Endothelial cell of umbilical vein (primary cell): ENCODE measurements around the gene KRTAP10-7. TPM values are rescaled to one million over a fixed set of nuclear protein-coding genes. Genes with fewer than 3 reads are reported as not detected.

ENCODE experiments used
- BruUV-seq: library from RNA; stranded (reverse); fragments of 400-500 nt; replicated peaks from 2 replicates; lab custom pipeline; 2021; lab: Mats Ljungman, UMichigan
- CTCF ChIA-PET: fragments of 300-600, 350-600 bp; sonication (Branson Sonifier 250); formaldehyde crosslinking; loops from one replicate; lab custom pipeline; 2021; ENCODE audit warnings: antibody characterized with exemption, inconsistent platforms; lab: Charles Lee
- POLR2A ChIA-PET: fragments of 300-600, 350-600 bp; sonication (Branson Sonifier 250); formaldehyde crosslinking; loops from one replicate; lab custom pipeline; 2021; ENCODE audit warnings: antibody characterized with exemption, inconsistent platforms; lab: Charles Lee
- DNase-seq: peaks from one replicate; pipeline ENCODE4 v3.0.0-alpha.2; 2011; ENCODE audit warnings: low read depth, low spot score
- FAIRE-seq: peaks from 2 replicates; lab custom pipeline; 2011; peaks lifted over from hg19 to GRCh38; lab: Jason Lieb, UNC
- H2AFZ ChIP-seq: 2 replicates; pipeline ENCODE4 v1.6.0; 2012; ENCODE audit warnings: low read depth, low read length, control low read depth, inconsistent platforms
- H3K27ac ChIP-seq: 2 replicates; pipeline ENCODE4 v1.5.1; 2011; ENCODE audit warnings: low read depth, mild to moderate bottlenecking, control low read depth, low read length, moderate library complexity; ENCODE audit not compliant: insufficient read depth
- H3K27me3 ChIP-seq, 2 experiments: 2 replicates each; pipeline versions ENCODE4 v1.6.0 to v1.6.1; 2011; ENCODE audit warnings: low read length in 2 of 2, mixed read lengths in 1 of 2; ENCODE audit not compliant: control insufficient read depth in 2 of 2, insufficient read depth in 2 of 2
- H3K36me3 ChIP-seq, 2 experiments: 2 replicates in 1 of 2; 3 replicates in 1 of 2; pipeline ENCODE4 v1.5.1; 2011; ENCODE audit warnings: low read length in 2 of 2, mild to moderate bottlenecking in 1 of 2, moderate library complexity in 1 of 2; ENCODE audit not compliant: control insufficient read depth in 2 of 2, insufficient read depth in 2 of 2; ENCODE audit errors: extremely low read depth in 1 of 2
- H3K4me1 ChIP-seq: 3 replicates; pipeline ENCODE4 v1.5.1; 2011; ENCODE audit warnings: mild to moderate bottlenecking, low read length; ENCODE audit not compliant: control insufficient read depth, insufficient read depth; ENCODE audit errors: extremely low read depth
- H3K4me2 ChIP-seq: 2 replicates; pipeline ENCODE4 v1.6.1; 2011; ENCODE audit warnings: low read length, control low read depth, mixed read lengths; ENCODE audit not compliant: insufficient read depth
- H3K4me3 ChIP-seq, 3 experiments: fragments of 200-600 bp in 1 of 3; sonication (generic), shearing (Covaris generic) in 1 of 3; replicated peaks in 1 of 3; 2 replicates each; pipeline ENCODE4 v1.5.1; 2011 to 2016; ENCODE audit warnings: control low read depth in 3 of 3, low read length in 3 of 3, mild to moderate bottlenecking in 2 of 3, inconsistent platforms in 1 of 3, low read depth in 1 of 3, moderate library complexity in 1 of 3; ENCODE audit not compliant: insufficient read depth in 1 of 3
- H3K79me2 ChIP-seq: 2 replicates; pipeline ENCODE4 v1.6.0; 2012; ENCODE audit warnings: low read length, inconsistent platforms; ENCODE audit not compliant: control insufficient read depth, insufficient read depth
- H3K9ac ChIP-seq: replicated peaks from 2 replicates; pipeline ENCODE3; 2011; ENCODE audit warnings: low read length, control low read depth; ENCODE audit not compliant: insufficient read depth; ENCODE audit errors: extremely low read depth
- H3K9me1 ChIP-seq: replicated peaks from 3 replicates; pipeline ENCODE4 v1.6.0; 2011; ENCODE audit warnings: mild to moderate bottlenecking, low read length; ENCODE audit not compliant: control insufficient read depth, insufficient read depth; ENCODE audit errors: extremely low read depth
- H3K9me3 ChIP-seq: replicated peaks from 2 replicates; pipeline ENCODE4 v1.5.1; 2012; ENCODE audit warnings: low read length, inconsistent platforms; ENCODE audit not compliant: control insufficient read depth, insufficient read depth
- H4K20me1 ChIP-seq: replicated peaks from 2 replicates; pipeline ENCODE3; 2011; ENCODE audit warnings: mild to moderate bottlenecking, low read length; ENCODE audit not compliant: control insufficient read depth, insufficient read depth; ENCODE audit errors: extremely low read depth
- CTCF ChIP-seq, 2 donors: IDR thresholded peaks; 1 replicate in 1 of 2; 2 replicates in 1 of 2; pipeline ENCODE4 v1.5.1; 2011; ENCODE audit warnings: low read length in 2 of 2, mild to moderate bottlenecking in 2 of 2, moderate library complexity in 2 of 2, control low read depth in 1 of 2, inconsistent platforms in 1 of 2, low read depth in 1 of 2; ENCODE audit not compliant: insufficient read depth in 1 of 2; ENCODE audit errors: extremely low read depth in 1 of 2
- EZH2 ChIP-seq: IDR thresholded peaks from 2 replicates; pipeline ENCODE4 v1.6.1; 2012; ENCODE audit warnings: borderline replicate concordance, low read depth, mild to moderate bottlenecking, moderate library complexity, low read length, inconsistent platforms; ENCODE audit not compliant: severe bottlenecking
- FOS ChIP-seq: IDR thresholded peaks from 2 replicates; pipeline ENCODE4 v1.6.1; 2011; ENCODE audit warnings: mild to moderate bottlenecking, low read length, moderate library complexity, borderline replicate concordance; ENCODE audit not compliant: insufficient read depth
- GATA2 ChIP-seq: IDR thresholded peaks from 2 replicates; pipeline ENCODE4 v1.7.0; 2011; ENCODE audit warnings: low read depth, mild to moderate bottlenecking, moderate library complexity, mixed read lengths, low read length; ENCODE audit not compliant: insufficient read length, insufficient read depth
- JUN ChIP-seq: IDR thresholded peaks from 2 replicates; pipeline ENCODE4 v1.6.1; 2011; ENCODE audit warnings: borderline replicate concordance, low read depth; ENCODE audit not compliant: insufficient read length, insufficient read depth
- MYC ChIP-seq: IDR thresholded peaks from one replicate; pipeline ENCODE4 v1.6.1; 2011; ENCODE audit warnings: mild to moderate bottlenecking, low read depth, low read length
- POLR2A ChIP-seq: IDR thresholded peaks from 2 replicates; pipeline ENCODE4 v1.6.1; 2012; ENCODE audit warnings: low read depth, mild to moderate bottlenecking, control low read depth, low read length
- POLR2AphosphoS5 ChIP-seq: IDR thresholded peaks from 2 replicates; pipeline ENCODE4 v1.6.1; 2012; ENCODE audit warnings: low read depth, mild to moderate bottlenecking, control low read depth, low read length, moderate library complexity; ENCODE audit not compliant: insufficient read depth
- dilution Hi-C: fragments of 300-500 bp; cut with MboI; formaldehyde crosslinking; loops from one replicate; pipeline ENCODE4 v1.15.0; 2019; ENCODE audit warnings: low sequenced_read_pairs; ENCODE audit not compliant: extremely low pct_ligation_motif_present
- intact Hi-C: fragments of 100-400 bp; cut with micrococcal nuclease; formaldehyde crosslinking; loops from one replicate; pipeline ENCODE4 v1.10.0; 2022
- polyA plus RNA-seq, 4 experiments: library from polyadenylated mRNA; depleted of rRNA in 3 of 4; stranded (reverse) in 3 of 4; unstranded in 1 of 4; fragments of >200 nt; gene quantifications; 2 replicates each; pipeline versions ENCODE4 v1.2.1 to v1.2.3, GENCODE V29; 2011 to 2012; ENCODE audit warnings: missing spikeins in 1 of 4
- total RNA-seq: library from RNA; stranded (reverse); gene quantifications from 2 replicates; pipeline ENCODE4 v1.2.3, GENCODE V29; 2021
- TF ChIP-seq, protein P1 (sequence below): IDR thresholded peaks from 2 replicates; pipeline ENCODE4 v1.6.1; 2011; ENCODE audit not compliant: insufficient read depth, insufficient read length

KRTAP10-7 gene
- total and polyA plus RNA-seq, 2 donors (not counting 3 experiments of a cell fraction or from before 2014, with no cell fraction given), result not detected

DNA sequence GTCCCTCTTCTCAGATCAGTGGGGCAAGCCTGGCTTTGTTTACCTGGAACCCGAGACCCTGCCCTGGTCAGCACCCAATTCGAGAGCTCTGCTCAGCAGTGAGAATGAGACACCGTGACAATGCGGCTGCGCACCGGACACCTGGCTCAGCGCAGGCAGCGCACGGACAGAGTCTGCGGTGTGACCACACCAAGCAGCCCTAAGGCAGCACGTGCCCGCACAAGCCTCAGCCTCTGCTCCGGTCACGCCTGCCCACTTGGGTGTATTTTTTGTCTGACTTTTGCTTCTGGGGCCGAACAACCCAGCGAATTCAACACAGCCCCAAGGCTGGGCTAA is 16.2 kb downstream of the KRTAP10-7 start:
- intact Hi-C loops, result no loop called here
- POLR2A ChIA-PET, result no interaction called here
- no peak overlapping the region for H3K27ac ChIP-seq
- H3K4me1 ChIP-seq, result no peaks in the 10 kb centered on the region
- no peak for DNase-seq
- H3K79me2 ChIP-seq, result no peaks in the 10 kb centered on the region
- no peak overlapping the region for H3K9ac ChIP-seq
- no peak for FAIRE-seq
- no peaks in the 10 kb centered on the region for H3K36me3 ChIP-seq
- dilution Hi-C loops, result no loop called here
- H3K9me3 ChIP-seq, result peaks cover 4% of the 10 kb centered on the region
- no peak overlapping the region for H2AFZ ChIP-seq
- no peak overlapping the region for H3K4me3 ChIP-seq
- H3K4me2 ChIP-seq, result no peak overlapping the region
- BruUV-seq, result no TSS peak
- no peaks in the 10 kb centered on the region for H3K9me1 ChIP-seq
- no peaks in the 10 kb centered on the region for H4K20me1 ChIP-seq
- H3K27me3 ChIP-seq, result no peaks in the 10 kb centered on the region
- CTCF ChIA-PET, result no interaction called here
- no peak for TF ChIP-seq JUN
- no peak for TF ChIP-seq EZH2

GRCh38 chr21:44617071-44617501 is 16.7 kb downstream of the KRTAP10-7 start:
- FAIRE-seq, result no peak
- dilution Hi-C loops, result no loop called here

More at GRCh38 chr21:44617071-44617501, 16.7 kb downstream of the KRTAP10-7 start:
- no peaks in the 10 kb centered on the region for H3K79me2 ChIP-seq
- no peak for DNase-seq
- BruUV-seq, result no TSS peak
- ChIA-PET CTCF (interaction anchor here (4.2 kb wide), 1 partner anchor 177 kb away, joined by 28 read pairs; no protein-coding TSS in a partner anchor), POLR2A (no interaction called here)
- no peaks in the 10 kb centered on the region for H3K4me1 ChIP-seq
- H4K20me1 ChIP-seq, result no peaks in the 10 kb centered on the region
- H3K4me3 ChIP-seq, result no peak overlapping the region
- H3K27me3 ChIP-seq, result no peaks in the 10 kb centered on the region
- no peak overlapping the region for H3K9ac ChIP-seq
- no peaks in the 10 kb centered on the region for H3K9me3 ChIP-seq
- no peaks in the 10 kb centered on the region for H3K36me3 ChIP-seq
- H3K27ac ChIP-seq, result no peak overlapping the region
- intact Hi-C loops, result no loop called here
- no peak overlapping the region for H3K4me2 ChIP-seq
- no peak for TF ChIP-seq GATA2
- TF ChIP-seq, protein P1, sequence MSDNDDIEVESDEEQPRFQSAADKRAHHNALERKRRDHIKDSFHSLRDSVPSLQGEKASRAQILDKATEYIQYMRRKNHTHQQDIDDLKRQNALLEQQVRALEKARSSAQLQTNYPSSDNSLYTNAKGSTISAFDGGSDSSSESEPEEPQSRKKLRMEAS, result no peak
- no peak for TF ChIP-seq POLR2A
- TF ChIP-seq FOS, result no peak
- no peak for TF ChIP-seq POLR2AphosphoS5
- TF ChIP-seq MYC, result no peak
- no peak for TF ChIP-seq EZH2
- TF ChIP-seq JUN, result no peak
- no peak for TF ChIP-seq CTCF (IDR thresholded peaks at IDR 0.05; ENCODE audit: extremely low read depth in 1 of 2, insufficient read depth in 1 of 2, low read depth in 1 of 2, low read length in 2 of 2)
- H2AFZ ChIP-seq, result no peak overlapping the region
- no peaks in the 10 kb centered on the region for H3K9me1 ChIP-seq
